ENCODE data around the gene ROPN1L.

DNA sequence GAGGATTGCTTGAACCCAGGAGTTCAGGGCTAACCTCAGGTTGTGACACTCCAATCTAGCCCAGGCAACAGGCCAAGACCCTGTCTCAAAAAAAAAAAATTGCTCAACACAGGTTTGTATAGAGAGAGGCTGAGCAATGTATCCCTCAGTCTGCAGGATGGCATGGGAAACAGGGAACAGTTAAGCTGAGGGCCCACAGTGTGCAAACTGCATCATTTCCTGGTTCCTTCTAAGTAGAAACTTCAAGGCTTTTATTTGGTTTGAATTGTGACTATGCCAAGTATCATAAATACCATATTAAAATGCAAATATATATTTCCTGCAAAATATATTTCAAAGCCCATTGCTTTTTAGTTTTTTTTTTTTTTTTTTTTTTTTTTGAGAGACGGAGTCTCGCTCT is 13.7 kb upstream of the ROPN1L start:
- no peak for TF ChIP-seq POLR2AphosphoS5 (IDR thresholded peaks at IDR 0.05)
- TF ChIP-seq, protein P1, sequence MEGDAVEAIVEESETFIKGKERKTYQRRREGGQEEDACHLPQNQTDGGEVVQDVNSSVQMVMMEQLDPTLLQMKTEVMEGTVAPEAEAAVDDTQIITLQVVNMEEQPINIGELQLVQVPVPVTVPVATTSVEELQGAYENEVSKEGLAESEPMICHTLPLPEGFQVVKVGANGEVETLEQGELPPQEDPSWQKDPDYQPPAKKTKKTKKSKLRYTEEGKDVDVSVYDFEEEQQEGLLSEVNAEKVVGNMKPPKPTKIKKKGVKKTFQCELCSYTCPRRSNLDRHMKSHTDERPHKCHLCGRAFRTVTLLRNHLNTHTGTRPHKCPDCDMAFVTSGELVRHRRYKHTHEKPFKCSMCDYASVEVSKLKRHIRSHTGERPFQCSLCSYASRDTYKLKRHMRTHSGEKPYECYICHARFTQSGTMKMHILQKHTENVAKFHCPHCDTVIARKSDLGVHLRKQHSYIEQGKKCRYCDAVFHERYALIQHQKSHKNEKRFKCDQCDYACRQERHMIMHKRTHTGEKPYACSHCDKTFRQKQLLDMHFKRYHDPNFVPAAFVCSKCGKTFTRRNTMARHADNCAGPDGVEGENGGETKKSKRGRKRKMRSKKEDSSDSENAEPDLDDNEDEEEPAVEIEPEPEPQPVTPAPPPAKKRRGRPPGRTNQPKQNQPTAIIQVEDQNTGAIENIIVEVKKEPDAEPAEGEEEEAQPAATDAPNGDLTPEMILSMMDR (IDR thresholded peaks at IDR 0.05; ENCODE audit: poor library complexity, severe bottlenecking) = no peak
- no peak for TF ChIP-seq MXI1 (conservative IDR thresholded peaks at IDR 0.05; ENCODE audit: poor library complexity, severe bottlenecking)
- no peak for TF ChIP-seq TAF1 (IDR thresholded peaks at IDR 0.05; ENCODE audit: low read depth)
- TF ChIP-seq, protein P2, sequence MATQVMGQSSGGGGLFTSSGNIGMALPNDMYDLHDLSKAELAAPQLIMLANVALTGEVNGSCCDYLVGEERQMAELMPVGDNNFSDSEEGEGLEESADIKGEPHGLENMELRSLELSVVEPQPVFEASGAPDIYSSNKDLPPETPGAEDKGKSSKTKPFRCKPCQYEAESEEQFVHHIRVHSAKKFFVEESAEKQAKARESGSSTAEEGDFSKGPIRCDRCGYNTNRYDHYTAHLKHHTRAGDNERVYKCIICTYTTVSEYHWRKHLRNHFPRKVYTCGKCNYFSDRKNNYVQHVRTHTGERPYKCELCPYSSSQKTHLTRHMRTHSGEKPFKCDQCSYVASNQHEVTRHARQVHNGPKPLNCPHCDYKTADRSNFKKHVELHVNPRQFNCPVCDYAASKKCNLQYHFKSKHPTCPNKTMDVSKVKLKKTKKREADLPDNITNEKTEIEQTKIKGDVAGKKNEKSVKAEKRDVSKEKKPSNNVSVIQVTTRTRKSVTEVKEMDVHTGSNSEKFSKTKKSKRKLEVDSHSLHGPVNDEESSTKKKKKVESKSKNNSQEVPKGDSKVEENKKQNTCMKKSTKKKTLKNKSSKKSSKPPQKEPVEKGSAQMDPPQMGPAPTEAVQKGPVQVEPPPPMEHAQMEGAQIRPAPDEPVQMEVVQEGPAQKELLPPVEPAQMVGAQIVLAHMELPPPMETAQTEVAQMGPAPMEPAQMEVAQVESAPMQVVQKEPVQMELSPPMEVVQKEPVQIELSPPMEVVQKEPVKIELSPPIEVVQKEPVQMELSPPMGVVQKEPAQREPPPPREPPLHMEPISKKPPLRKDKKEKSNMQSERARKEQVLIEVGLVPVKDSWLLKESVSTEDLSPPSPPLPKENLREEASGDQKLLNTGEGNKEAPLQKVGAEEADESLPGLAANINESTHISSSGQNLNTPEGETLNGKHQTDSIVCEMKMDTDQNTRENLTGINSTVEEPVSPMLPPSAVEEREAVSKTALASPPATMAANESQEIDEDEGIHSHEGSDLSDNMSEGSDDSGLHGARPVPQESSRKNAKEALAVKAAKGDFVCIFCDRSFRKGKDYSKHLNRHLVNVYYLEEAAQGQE (IDR thresholded peaks at IDR 0.05; ENCODE audit: borderline replicate concordance) = no peak
- no peak for TF ChIP-seq SMC3 (conservative IDR thresholded peaks at IDR 0.05; ENCODE audit: poor library complexity)
- no peak for TF ChIP-seq EZH2 (IDR thresholded peaks at IDR 0.05; ENCODE audit: borderline replicate concordance, insufficient read depth, low read length, poor library complexity, severe bottlenecking)
- no peak for TF ChIP-seq RAD21 (conservative IDR thresholded peaks at IDR 0.05)
